Measurements from ENCODE around the gene ARHGEF4.

ARHGEF4 gene

DNA sequence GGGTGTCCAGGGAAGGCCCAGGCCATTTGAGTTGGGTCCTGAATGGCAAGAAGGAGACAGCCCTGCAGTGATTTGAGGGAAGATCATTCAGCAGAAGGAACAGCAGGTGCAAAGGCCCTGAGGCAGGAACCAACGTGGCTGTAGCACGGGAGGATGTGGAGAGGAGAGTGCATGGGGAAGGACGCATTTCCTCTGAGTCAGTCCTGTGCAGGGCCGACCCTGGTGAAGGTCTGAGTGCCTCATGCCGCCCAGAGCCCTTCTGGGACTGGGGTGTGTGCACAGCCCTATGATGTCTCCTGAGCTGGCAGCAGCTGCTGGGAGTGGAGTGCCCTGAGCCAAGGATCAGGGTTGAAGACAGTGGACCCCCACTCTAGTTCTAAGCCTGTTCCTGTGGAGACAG lies 17.9 kb upstream of the ARHGEF4 start:
- DNase-seq (ENCODE audit: low spot score), result no peak

DNA sequence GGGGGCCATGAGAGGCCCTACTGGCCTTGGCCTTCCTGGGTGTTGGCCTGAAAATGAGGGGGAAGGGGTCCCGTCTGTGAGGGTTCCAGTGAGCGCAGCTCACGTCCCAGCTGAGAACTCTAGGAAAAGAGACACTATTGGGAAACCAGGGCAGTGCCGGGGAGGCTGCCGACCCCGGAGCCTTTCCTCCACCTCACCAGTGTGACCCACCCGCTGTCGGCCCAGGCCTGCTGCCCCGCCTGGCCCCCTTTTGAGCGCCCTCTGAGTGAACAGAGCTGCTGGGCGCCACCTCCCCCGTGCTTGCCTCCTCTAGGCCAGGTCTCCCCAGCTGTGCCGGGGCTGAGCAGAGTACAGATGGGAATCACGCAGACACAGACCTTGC lies 17.5 kb upstream of the ARHGEF4 start:
- no peak for DNase-seq (ENCODE audit: low spot score)

DNA sequence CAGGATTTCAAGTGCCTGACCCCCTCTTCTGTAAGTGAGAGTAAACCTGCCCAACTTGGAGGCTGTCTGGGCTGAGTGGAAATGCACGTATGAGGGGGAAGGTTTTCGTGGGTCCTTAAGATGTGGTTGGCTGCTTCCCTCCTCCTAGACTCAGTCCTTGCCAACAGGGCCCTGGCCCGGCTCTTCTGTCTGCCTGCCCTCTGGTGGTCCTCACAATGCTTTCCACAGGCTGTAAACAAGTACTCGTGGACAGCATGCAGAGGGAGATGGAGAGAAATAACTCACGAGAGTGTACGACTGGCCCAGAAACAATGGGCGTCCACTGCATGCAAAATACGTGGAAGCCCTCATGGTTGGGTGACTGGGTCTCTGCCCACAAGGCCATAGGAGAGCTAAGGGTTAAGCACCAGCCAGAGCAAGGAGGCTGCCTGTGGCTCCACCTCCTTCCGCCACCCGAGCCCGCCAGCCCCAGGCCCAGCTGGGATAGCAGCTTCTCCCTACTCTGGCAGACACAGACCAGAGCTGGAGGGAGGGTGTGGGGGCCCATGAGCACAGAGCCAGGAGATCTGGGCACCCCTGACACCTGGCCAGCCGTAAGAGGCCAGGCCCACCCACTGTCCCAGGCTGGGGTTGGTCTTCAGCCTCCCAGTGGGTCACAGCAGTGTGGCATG lies 17.0 kb upstream of the ARHGEF4 start:
- DNase-seq (ENCODE audit: low spot score), result no peak

DNA sequence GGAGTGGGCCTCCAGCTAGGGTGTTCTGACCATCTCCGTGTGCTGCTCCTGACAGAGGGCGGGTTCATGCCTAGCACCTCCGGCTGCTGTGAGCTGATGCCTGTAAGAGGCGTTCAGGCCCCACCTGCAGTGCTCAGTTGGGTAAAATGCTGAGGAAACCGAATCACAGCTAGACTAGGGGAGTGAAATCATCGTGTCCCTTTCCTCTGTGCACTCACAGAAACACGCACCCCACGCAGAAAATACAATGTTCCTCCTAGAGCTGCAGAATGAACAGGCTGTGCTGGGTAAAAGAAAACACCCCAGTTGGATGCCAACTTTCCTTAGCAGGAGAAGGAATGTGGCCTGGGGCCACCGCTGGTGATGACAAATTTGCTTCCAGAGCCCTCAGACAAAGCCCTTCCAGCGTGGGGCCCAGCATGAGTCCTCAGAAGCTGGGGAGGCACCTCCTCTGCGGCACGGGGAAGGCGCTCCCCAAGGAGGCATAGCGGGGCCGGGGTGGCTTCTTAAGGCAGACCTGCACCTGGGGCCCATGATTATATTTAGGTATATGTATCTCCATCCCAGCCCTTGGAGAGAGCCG lies 16.3 kb upstream of the ARHGEF4 start:
- DNase-seq (ENCODE audit: low spot score), result no peak

DNA sequence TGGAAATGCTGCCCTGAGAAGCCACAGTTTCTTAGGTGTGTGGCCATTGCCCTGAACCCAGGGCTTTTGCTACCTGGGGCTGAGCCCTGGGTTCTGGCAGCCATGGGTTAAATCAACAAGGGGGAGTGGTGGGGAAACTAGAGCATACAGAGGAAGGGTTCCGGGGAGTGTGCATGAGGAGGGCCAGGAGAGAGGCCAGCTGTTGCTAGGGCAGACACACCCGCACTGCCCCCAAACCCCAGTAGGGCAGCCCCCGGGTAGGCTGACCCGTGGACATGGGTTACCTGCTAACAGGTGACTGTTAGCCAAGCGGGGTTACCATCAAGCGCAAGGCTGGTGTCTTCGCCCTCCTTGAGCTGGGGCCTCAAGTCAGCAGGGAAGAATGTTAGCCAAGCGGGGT lies 14.8 kb upstream of the ARHGEF4 start:
- DNase-seq (ENCODE audit: low spot score), result no peak

DNA sequence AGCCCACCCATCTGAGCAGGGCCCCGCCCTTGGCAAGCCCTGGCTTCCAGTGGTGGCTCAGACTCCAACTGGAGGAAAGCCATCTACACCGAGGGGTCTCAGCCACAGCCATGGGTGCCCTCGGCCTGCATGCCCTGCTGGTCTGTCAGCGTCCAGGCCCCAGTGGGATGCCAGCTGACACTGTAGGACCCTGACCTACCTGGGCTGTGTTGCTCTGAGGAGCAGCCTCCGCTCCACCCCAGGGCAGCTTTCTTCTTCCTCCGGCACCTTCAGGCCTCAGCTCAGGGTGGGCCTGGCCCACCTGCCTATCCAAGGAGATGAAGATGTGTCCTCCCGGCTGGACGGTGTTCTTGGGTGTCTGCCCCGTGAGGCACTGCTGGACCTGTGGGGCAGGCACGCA lies 13.9 kb upstream of the ARHGEF4 start:
- DNase-seq (ENCODE audit: low spot score), result no peak

DNA sequence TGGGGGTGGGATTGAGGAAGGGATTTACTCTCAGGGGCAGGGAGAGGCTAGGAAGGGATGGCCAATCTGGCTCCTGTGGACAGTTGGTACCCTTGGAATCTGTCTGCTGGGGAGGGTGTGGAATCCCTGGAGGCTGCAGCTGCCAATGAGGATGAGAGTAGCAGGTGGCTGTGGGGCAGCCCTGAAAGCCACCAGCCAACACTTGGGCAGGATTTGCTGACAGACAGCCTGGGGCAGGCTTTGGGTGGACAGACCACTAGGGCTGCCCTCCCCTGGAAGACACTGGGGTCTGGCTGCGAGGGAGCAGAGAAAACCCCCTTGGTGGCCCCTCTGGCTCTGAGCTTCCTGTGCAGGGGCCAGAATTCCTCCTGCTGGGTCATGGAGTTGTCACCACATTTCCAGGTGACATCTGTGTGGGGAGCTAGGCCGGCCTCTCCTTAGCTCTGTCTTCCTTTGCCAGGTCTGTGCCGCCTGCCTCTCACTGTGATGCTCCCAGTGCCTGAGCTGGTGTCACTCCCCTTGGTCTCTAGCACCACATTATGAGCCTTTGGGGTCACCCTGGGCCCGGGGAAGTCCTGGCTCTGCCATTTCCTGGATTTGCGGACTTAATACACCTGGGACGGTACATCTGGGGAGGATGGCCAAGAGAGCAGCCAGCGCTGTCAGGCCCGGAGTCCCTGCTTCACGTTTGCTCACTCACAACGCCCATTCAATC lies 13.4 kb upstream of the ARHGEF4 start:
- DNase-seq (ENCODE audit: low spot score), result no peak

DNA sequence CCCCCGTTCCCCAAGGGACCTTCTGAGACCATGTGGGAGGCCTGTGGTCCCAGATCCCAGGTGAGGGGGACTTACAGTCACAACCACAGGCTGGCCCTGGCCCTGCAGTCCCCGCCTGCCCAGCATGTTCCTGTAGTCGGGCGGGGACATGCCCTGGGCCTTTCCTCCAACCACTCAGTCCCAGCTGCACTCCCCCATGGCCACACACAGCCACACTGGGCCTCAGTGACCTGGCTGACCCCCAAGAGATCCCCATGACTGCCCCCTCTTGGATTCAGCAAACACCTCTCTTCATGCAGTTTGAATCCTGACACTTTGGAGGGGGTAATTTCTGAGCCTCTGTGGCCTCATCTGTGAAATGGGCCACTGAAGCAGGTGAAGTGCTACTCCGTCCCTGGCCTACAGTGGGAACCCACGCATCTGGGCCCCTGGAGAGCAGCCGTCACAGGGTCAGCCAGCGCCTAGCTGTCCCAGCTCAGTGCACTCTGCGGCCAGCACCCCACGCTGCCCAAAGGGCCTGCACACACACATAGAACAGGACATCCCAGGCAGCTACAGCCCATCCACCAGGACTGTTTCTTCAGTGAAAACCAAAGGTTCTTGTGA lies 12.7 kb upstream of the ARHGEF4 start:
- DNase-seq (ENCODE audit: low spot score), result no peak

DNA sequence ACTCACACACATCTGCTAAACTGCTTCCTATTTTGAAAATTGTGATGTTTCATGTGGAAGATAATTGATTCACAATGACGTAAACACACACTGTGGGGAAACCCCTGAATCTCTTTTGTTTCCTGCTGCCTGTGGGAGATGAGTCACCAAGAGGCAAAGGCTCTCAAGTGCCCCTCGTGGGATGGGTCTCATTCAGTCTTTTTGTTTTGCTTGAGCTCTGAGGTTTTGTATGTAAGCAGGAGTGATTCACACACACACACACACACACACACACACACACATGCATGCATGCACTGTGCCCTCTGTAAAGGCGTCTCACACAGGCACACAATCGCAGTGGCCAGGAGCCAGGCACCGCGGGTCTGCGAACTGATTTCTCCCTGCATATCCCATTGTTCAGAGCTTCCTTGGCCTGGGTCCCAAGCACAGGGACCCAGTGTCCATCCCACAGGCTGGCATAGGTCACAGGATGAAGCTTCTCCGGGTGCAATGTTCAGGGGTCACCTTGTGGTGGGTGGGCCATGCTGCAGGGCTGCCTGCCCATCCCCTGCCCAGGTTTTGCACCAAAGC lies 12.1 kb upstream of the ARHGEF4 start:
- no peak for DNase-seq (ENCODE audit: low spot score)

DNA sequence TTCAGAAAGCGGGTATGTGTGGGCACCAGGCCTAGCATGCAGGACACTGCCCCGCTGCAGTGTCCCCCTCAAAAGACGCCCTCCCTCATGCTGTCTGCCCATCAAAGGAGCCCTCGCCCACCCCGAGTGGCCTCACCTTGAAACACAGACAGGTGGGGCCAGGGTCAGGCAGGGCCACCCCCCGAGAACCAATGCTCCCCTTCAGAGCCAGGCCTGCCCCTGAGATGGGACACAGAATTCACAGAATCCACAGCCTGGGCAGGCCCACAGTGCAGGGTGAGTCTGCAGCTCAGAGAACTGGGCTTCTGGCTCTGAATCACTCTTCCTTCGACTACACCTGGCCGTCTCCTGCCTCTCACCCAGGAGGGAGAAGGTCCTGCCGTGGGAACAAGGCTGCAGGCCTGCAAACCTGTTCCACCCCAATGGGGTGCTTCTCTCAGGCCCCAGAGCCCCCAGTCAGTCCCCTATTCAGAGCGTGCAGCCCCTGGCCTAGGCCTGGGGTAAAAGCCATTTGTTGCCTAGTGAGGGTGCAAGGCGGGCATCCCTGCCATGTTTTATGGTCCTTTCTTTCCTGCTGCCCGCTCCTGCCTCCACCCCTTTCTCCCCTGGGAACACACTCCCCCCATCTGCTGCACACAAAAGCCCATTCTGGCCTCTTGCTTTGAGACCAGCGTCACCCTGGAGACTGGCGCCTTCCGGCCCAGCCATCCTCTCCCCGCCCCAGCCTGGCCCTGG lies 11.3 kb upstream of the ARHGEF4 start:
- no peak for DNase-seq (ENCODE audit: low spot score)

DNA sequence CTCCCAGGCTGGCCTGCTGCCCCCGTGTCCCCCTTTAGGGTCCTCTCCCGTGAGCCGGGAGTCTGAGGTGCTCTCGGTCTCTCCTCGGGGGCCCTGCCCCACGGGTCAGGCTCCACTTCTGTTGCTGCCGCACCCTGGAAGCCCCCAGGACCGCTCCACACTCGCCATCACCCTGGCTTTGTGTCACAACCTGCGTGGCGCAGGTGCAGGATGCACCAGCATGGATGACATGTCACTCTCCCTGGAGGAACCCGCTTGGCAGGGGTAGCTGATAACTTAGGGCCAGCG lies 10.8 kb upstream of the ARHGEF4 start:
- DNase-seq (ENCODE audit: low spot score), result no peak

DNA sequence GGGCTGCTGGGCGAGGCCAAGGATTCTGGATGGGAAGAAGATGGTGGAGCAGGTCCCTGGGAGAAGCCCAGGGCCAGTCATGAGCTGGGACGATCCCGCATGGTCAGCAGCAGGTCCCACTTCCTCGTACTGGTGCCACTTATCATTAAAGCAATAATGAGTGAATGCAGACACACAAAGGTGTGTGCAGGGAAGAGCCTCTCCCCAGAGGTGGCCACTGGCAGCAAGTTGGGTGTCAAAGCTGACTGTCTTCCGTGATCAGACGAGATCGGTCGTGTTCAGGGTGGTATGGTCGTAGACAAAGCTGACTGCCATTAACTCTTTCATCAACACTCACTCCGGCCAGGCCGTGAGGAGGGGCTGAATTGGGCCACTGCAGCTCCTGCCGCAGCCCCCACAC lies 10.3 kb upstream of the ARHGEF4 start:
- no peak for DNase-seq (ENCODE audit: low spot score)

DNA sequence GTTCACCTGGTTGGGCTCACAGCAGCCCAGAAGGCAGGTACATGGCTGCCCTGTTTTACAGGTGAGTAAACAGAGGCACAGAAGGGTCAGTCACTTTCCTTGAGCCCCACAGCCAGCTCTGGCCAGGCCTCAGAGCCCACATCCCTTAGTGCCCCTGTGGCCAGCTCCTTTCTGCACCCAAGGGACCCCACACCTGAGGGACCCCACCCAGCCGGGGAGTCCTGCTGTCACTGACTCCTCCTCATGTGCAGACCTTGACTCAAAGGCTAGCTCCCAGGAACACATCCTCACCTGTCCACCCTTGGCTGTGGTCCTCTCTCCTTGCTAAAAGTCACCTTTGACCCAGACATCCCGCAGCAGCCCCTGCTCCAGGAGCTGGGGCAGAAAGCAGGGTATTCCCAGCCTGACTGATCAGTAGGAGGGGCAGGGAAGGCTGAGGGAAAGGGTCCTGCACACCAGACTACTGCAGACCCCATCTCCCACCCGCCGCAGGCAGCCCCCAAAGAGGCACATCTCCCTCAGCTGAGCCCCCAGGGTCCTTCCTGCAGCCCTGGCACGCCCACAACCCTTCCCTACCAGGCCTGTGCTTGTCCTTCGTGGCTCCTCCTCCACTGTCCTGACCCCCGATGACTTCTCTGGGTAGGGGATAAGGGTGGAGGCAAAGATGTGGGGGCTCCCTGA lies 9.8 kb upstream of the ARHGEF4 start:
- DNase-seq (ENCODE audit: low spot score), result no peak

DNA sequence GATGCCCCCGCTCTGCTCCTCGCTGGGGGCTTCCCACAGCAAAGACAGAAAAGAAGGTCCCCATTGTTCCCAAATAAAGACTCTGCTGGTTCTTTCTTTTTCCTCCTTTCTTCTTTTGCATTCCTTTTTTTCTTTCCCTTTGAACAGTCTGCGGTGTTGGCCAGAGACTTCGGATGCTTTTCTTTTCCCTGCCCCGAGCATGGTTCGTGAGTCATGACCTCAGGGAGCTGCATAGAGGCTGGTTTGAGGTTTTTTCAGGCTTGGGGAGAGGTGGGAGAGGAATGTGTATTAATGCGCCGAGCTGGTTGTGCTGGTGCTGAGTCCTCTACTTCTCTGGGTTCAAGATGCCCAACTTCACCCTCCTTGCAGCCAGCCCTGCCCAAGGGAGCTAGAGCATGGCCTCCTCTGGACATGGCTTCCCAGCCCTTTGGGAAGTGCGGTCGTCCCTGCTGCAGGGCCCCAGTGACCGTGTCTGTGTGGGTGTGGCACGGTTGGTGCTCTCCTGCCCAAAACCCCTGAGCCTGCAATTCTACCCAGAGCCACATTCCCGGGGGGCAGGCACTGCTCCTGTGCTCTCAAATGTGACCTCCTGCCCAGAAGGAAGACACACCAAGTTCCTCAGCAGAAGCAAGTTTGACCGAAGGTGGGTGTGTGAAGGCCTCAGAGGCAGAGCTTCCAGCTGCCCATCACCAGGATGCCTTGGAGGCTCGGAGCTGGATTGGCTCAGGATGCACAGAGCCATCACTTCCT lies 9.0 kb upstream of the ARHGEF4 start:
- no peak for DNase-seq (ENCODE audit: low spot score)

DNA sequence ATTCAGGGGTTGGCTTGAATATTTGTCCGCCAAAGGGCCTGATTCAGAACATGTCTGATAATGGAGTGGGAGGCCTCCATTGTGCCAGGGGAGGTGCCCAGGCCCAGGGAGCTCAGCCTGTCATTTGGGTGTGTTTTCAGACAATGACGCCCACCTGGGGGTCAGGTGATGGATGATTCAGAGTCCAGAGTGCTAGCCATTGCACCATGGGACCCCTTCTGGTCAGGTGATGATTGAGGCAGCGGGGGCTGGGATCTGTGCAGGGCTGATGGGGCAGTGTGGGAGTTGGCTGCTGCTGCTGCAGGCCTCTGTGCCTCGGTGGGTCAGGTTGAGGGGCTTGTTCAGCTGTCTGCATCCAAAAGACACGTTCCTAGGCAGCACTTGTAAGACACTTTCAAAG lies 8.3 kb upstream of the ARHGEF4 start:
- DNase-seq (ENCODE audit: low spot score), result no peak

DNA sequence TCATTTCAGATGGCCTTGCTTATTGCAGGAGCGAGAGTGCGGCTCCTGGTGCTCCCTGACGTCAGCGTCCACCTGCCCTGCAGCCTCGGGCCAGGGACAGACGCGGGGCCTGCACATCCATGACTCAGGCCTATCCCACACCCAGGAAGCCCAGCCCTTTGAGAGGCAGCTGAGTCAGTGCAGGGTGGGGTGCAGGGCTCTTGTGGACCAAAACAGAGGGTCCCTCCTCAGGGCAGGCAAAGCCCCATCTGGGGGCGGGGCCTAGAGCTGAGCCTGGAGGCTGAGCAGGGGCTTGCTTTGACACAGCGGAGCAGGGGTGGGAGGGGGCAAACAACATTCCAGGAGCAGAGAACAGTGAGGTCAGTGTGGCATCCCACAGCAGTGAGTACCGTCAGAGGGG lies 7.7 kb upstream of the ARHGEF4 start:
- DNase-seq (ENCODE audit: low spot score), result no peak

DNA sequence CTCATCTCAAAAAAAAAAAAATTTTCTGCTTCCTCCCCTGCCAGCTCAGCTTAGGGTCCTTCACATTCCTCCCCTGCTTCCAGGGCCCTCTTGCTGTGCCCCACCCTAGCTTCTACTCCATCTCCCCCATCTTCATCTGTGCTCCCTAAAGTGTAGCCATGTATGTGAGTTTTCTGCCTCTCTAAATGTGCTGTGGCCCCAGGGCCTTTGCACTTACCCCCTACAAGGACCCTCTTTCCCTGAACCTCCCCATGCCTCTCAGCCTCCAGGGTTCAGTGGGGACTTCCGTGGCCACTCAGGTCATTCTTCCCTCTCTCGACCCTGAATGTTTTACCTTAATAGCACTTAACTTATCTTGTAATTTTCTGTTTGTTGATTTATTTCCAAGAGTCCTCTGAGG lies 6.2 kb upstream of the ARHGEF4 start:
- no peak for DNase-seq (ENCODE audit: low spot score)

DNA sequence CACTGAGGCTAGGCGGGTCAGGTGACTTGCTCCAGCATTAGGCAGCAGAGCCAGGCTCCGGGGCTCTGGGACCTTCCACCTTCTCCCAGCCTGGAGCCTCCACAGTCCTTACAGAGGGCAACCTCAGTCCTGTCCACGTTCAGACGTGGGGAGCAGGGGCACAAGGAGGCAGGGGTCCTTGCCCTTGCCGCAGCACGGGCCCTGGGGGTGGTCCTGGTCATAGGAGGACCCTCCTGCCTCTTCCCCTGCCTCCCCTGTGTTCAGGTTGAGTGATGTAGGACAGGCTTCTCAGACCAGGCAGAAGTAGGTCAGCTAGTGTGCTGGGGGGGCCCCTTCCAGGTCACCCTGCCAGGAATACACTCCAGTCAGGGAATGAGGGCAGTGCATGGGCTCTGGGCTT lies 5.4 kb upstream of the ARHGEF4 start:
- DNase-seq (ENCODE audit: low spot score), result no peak

DNA sequence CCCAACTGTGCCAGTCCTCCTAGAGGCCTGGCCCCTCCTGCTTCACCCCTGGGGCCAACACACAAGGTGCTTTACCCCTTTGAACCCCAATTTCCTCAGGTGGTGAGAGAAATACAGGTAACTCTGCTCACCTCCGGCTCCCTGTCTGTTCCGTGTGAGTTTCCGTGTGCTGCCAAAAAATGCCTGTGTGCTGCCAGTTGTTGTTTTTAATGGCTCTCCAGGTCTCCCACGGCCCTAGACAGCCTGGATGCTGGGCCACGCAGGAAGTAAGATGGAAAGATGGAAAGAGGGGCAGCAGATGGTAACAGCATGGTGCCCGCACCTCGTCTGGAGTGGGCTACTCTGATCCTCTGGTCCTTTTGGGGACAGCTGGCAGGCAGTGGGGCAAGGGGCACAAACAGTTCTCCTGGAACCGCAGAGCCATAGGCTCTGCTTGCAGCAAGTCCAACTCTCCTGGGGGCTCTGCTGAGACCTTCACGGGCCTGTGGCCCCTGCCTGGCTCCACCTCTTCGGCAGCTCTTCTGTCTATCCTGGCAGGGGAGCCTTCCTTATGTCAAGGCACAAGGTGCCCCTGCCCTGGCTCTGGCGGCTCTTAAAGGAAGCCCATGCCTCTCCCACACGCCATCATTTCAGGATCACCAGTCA lies 4.3 kb upstream of the ARHGEF4 start:
- no peak for DNase-seq (ENCODE audit: low spot score)

DNA sequence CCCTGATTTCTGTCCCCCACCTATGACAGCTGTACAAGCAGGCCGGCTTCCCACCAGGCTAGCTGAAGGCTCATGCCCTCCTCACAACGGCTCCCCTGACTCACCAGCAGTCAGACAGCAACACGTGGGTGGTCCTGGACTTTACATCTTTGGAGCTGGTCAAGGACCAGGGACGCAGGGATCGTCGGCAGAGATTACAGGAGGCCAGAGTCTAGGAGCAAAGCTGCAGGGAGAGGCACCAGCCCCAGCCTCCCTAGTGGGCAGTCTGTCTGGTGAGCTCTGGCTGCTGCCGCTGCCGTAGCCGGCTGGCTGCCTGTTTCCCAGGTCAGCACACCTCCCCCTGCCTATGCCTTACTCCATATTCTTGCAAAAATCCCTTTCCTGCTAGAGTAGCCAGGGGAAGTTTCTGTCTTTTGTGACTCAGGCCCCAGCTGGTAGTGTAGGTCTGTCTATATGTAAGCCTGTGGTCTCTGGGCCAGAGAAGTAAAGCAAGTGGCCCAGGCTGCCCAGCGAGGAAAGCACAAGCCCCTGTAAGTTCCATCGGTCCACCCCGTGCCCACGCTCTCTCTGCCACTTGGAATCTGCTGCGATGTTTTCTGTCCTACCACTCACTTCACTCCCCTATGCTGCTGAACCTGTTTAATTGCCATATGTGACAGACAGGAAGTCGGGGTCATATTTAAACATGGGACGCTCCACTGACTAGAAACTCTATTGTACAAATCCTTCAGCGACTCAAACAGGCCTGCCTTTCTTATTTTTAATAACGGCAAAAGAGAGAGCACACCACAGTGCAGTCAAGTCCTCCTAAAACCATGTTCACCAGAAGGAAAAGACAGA lies 2.4 kb upstream of the ARHGEF4 start:
- DNase-seq (ENCODE audit: low spot score), result no peak

All from LoVo (cell line).